Fibroblast of skin of left quadriceps (primary cell): ENCODE measurements around the gene SYNCRIP.
A peak's percentile ranks its signal among the peaks of the same experiment; 100 is the strongest.
"Not testable (repeated sequence)": the region's sequence is repeated elsewhere in the genome, so short reads cannot be mapped to it uniquely, and the experiment has no call there.

Source experiments
- DNase-seq, 2 experiments: peaks; one replicate each; pipeline ENCODE4 v3.0.0-alpha.2; 2013; ENCODE audit warnings: low read depth in 2 of 2

The SYNCRIP gene

DNA sequence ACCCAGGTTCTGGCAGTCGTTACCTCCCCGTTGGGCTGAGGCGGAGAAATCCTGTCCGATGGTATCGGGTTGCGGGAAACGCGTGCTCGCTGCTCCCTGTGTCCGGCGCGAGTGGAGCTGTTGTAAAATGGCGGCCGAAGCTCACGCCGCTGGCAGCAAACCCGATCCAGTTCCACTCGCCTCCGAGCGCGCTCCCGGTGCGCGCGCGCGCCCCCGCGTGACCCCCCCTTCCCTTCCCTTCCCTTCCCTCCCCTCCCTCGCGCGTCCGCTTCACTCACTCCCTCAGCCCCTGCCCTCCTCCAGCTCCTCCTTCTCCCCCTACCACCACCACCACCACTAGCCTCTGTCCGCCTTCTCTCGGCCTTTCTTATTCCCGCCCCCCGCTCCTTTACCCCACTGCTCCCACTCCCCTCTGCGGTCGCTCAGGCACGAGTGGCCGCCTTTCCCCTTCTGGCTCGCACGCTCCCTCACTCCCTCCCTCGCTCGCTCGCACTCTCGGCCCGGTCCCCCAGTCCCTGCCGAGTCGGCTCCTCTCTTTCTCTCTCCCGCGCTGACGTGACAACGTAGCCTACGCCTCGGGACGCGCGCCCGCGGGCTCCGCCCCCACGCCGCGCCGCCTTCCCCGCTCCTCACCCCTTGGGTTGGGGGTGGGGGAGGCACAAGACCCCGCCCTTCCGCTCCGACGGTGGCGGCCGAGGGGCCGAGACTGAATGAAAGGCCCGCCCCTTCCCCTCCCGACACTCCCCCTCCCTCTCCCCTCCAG lies at the start of gene SYNCRIP:
Gene SYNCRIP (minus strand): TSS at position 113 of the 763 bp plus-strand sequence. CDS start 1,447 bp downstream, outside the sequence.
- DNase-seq, result peak; percentile 98

DNA sequence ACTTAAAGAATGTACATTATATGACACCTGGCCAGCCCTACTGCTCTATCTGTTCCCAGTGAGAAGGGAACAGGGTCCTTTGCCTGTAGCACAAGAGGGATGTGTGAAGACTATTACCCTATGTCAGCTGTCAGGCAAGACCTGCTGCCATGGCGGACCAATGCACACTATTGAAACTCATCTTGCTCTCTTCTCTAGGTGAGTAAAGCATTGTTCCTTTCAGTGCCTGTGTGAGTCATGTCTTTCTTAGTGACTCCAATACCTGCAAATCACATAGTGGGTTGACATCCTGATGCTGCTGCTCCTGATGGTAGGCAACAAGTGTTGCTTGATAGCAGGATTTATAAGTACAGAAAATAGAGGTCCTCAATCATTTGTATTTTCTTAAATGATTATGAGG lies 48.8 kb upstream of the SYNCRIP start:
- no peak for DNase-seq

- no peak for DNase-seq
Measured at GRCh38 chr6:85690071-85690470, 47.4 kb upstream of the SYNCRIP start.

DNA sequence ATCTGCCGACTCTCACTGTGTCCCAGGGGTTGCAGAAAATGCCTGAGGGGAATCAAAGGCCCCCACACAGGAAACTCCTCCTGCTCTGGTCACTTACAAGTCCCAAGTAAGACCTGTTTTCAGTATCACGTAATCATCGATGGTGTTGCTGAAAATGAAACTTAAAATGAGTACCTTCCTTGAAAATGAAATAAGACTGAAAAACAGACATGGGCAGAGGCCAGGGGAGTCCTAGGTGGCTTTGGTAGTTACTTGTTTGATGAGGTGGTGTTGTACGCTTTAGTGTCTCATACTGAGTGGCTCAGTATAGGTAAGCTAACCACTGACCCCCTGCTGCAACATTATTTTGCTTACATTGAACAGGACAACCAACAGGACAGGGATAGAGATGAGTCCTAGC lies 43.0 kb upstream of the SYNCRIP start:
- DNase-seq, result no peak

- no peak for DNase-seq
Measured at GRCh38 chr6:85684809-85685171, 42.1 kb upstream of the SYNCRIP start.

GRCh38 chr6:85684133-85684808 lies 41.6 kb upstream of the SYNCRIP start:
- DNase-seq, result no peak

- DNase-seq, result not testable (repeated sequence)
Measured at GRCh38 chr6:85681899-85682298, 39.2 kb upstream of the SYNCRIP start.

DNA sequence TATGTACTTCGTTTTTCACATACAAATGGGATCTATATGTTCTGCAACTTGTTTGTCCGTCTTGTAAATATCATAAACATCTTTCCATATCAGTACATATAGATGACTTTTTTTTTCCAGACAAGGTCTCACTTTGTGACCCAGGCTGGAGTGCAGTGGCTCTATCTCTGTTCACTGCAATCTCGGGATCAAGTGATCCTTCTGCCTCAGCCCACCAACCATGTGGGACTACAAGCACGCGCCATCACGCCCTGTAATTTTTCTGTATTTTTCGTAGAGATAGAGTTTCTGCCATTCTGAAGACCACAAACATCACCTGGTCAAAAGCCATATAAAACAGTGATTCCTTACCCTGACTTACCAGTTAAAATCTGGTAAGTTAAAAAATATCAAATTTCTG lies 37.7 kb upstream of the SYNCRIP start:
- no peak for DNase-seq

DNA sequence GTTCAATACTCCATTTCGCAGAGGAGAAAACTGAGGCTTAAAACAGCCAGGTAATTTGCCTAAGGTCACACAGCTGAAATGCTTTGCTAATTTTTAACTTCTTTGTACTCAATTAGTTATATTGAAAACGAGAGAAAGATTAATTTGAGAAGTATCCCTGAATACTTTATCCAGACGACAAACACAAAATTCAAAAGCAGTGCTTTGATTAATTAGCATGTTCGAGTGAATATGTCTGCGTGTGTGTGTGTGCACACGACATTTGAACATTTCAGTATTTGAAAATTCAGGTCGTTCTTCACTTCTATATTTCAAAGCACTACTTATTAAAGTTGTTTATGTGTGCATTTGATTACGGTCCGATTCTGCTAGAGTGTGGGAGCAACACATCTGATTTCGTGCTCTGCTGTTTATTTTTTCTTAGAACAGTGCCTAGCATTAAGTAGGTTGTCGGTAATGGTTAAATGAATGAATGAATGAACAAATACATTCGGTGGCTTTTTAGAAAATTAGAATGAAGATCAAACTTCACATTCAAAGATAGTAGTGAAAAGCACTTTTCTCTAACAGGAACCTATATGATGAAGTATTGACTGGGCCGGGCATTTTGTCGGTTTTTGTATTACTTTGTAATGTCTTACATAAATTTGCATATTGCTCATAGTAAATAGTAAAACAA lies 36.9 kb upstream of the SYNCRIP start:
- DNase-seq, result no peak

DNA sequence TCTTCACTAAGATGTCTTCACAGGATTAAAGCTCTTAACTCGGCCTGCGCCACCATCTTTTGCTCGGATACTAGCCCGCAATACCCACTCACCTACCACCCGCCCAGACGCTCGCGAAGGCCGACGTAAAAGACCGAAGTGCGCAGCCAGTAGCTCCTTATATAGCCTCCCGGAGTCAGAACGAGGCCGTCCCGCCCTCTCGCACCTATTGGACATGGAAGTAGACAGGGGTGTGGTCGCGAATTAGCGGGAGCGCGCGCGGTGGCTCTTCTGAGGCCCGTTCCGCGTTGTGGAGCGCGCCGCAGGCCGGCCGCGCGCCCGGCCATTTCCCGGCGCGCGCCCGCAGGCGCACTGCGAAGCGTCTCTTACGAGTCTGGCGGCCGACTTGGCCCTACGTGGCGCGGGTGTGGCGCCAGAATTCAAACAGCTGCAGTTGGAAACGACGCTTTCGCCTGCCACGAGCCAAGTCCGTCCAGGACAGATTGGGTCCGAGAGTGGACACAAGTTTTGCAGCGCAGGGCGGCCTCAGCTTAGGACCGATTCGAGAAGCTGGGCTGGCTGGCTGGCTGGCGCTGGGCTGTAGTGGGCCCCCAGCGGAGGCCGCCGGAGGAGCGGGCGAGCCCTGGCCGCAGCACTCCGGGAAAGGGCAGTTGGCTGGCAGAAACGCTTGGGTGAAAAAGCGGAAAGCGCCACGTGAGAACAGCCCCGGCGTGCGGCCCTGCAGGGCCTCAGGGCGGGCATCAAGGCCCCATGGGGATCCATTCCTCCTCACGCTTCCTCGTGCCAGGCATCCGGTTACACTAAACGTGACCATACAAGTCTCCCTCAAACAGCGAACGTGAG lies 36.1 kb upstream of the SYNCRIP start:
- peak; percentile 99 for DNase-seq

- DNase-seq, result no peak
Measured at GRCh38 chr6:85678026-85678601, 35.4 kb upstream of the SYNCRIP start.

DNA sequence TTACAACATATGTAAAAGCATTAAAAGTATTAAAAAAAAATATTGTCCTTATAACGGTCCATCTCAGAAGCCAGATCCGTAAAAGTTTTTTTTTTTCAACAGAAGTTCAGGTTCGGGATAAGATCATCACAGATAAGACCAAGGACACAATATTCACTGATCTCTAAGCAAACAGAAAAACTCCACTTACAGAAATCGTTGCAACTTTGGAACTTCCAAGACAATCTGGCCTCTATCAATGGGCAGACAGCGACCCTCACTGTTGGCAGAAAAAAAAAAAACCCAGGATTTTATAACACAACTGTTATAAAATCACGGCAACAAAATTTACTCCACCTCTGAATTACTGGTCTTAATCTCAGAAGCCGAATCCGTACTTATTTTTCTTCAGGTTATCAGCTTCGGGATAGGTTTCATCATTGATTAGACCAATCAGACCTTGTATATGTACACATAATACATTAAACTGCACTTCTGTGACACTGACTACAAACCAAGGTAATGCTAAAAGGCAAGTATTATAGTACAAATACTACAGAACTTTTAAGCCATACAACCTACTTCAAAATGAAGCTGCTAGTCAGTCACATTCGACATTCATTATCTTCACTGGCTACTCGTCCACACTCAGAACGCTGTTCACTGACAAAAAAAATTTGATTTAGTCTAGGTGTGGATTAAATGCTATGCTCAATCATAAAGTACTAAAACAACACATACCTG lies 34.7 kb upstream of the SYNCRIP start:
- no peak for DNase-seq

DNA sequence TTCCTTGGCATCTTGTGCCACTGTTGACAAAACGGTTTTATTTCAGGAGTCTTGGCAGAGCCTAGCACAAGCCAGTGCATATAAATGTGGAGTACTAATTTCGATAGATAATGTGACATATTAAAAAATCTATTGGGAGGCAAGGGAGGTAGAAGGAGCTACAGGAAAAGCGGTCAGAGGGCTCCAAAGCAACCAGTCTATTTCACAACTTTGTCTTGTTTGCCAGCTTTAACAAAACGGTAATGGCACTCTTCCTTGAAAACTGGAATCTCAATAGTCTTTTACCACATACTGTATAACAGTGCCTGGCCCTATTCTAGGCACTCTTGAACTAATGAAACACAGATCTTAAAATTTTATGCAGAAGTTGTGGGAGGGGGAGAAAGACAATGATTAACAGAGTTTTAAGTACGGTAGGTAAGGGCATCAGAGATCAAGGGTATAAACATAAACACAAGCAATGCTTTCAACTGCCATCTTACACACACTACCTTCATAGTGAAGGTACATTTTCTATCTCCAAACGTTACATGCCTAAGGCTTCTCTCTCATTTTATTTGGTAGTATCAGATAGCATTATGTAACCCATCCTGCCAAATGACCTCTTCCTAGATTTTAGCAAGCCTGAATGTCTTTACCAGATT lies 33.5 kb upstream of the SYNCRIP start:
- no peak for DNase-seq

GRCh38 chr6:85675030-85675819 lies 32.5 kb upstream of the SYNCRIP start:
- no peak for DNase-seq

- DNase-seq, result no peak
Measured at GRCh38 chr6:85674604-85675003, 31.9 kb upstream of the SYNCRIP start.

DNA sequence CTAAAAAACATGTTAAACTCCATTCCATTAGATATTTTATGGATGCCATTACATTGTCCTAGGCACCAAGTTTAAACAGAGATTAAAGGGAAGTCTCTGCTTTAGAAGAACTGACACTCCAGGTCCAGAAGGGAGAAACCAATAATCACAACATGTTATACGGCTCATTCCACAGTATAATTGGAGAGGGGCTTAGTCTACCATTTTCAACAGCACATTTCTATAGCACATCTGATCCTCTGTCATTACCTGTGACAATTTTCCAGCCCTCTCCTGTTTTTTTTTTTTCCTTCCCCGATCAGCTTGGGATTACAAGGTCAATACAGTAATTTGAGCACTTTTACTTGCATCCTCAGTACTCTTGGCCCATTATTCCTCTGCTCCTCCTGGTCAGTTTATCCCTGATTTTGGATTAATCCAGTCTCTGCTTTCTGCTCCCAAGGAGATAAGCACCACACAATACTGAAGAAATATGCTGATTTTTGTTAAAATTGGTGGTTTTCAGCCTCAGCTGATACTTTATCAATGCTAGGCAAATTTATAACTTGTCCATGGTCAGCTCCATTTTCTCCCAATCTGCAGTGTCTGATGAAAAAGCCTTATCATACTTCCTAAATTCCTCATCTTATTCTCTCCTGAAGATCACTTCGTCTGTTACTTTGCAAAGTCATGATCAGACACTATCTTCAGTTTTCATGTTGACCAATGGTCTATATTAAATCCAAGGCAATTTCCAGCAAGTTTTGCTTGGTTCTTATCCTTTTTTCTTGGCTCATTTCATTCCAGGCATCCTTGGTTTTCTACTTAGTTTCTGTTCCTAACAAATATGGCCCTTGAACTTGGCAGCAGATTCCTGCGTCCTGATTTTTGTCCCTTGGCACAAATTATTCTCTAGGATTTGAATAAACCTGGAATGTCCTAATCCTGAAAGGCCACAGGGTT lies 30.8 kb upstream of the SYNCRIP start:
- no peak for DNase-seq

GRCh38 chr6:85672623-85673022 lies 29.9 kb upstream of the SYNCRIP start:
- no peak for DNase-seq

DNA sequence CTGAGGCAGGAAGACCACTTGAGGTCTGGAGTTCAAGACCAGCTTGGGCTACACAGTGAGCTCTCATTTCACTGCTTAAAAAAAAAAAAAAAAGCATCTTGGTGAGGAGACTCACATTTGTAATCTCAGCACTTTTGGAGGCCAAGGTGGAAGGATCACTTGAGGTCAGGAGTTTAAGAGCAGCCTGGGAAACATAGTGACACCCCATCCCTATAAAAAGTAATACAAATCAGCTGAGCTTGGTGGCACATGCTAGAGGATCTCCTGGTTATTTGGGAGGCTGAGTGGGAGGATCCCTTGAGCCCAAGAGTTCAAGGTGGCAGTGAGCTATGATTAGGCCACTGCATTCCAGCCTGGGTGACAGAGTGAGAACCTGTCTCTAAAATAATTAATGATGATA lies 29.4 kb upstream of the SYNCRIP start:
- no peak for DNase-seq
